ENCODE measurements around the gene AP1G2. TPM values are rescaled to one million over a fixed set of nuclear protein-coding genes. Genes with fewer than 3 reads are reported as not detected.
"Not testable (repeated sequence)": the region's sequence is repeated elsewhere in the genome, so short reads cannot be mapped to it uniquely, and the experiment has no call there.

Gene AP1G2
- total and polyA plus RNA-seq, 2 of the 4 experiments (the other 2 are of a cell fraction): 2.9 to 19.2 TPM

DNA sequence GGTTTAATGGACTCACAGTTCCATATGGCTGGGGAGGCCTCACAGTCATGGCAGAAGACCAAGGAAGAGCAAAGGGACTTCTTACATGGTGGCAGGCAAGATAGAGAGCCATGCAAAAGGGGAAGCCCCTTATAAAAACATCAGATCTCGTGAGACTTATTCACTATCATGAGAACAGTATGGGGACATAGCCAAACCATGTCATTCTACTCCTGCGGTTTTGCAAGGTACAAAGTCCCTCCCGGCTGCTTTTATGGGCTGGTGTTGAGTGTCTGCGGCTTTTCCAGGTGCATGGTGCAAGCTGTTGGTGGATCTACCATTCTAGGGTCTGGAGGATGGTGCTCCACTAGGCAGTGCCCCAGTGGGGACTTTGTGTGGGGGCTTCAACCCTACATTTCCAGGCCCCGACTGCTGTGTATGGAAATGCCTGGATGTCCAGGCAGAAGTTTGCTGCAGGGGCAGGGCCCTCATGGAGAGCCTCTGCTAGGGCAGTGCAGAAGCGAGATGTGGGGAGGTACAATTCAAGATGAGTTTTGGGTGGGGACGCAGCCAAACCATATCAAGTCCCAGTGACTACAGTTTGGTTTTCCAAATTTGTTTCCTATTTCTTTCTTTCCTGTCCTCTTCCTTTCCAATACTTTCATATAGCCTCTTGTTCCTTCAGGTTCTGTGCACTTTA lies 42.0 kb upstream of the AP1G2 start:
- no CpG with 5 or more reads among the region's 7 CpGs for WGBS, 2 experiments (ENCODE audit: extremely low coverage in 2 of 2, insufficient read length in 1 of 2)
- H4K8ac ChIP-seq (ENCODE audit: low read depth in 2 of 2, low read length in 2 of 2); H3K27ac ChIP-seq (ENCODE audit: insufficient read depth, low read length); ATAC-seq (ENCODE audit: low read depth); H2AFZ ChIP-seq (replicated peaks; ENCODE audit: low read length, poor library complexity); in situ Hi-C loops (cut with MboI; ENCODE audit: low sequenced_read_pairs); H3K23ac ChIP-seq (ENCODE audit: low read depth, low read length); H2BK120ac ChIP-seq (ENCODE audit: low read depth, low read length); H3K79me1 ChIP-seq (ENCODE audit: low read depth in 1 of 2, low read length in 2 of 2); H3K14ac ChIP-seq (replicated peaks; ENCODE audit: low read depth, low read length); POLR2A ChIA-PET (ENCODE audit: unreplicated experiment); H3K9me1 ChIP-seq (ENCODE audit: insufficient read depth, low read length); H4K20me1 ChIP-seq (ENCODE audit: insufficient read depth, low read length); DNase-seq; H2AK5ac ChIP-seq (ENCODE audit: low read depth, low read length); H3K27me3 ChIP-seq (ENCODE audit: control insufficient read depth, insufficient read depth, low read length); H3K18ac ChIP-seq (ENCODE audit: low read depth, low read length); H2BK20ac ChIP-seq (ENCODE audit: low read depth, low read length); H2BK5ac ChIP-seq (ENCODE audit: low read depth, low read length, poor library complexity, severe bottlenecking); H3K4me3 ChIP-seq (ENCODE audit: insufficient read depth, low read depth, low read length); H3K9me3 ChIP-seq (ENCODE audit: control insufficient read depth, insufficient read depth, low read length); BruUV-seq (replicated peaks); H3K4me2 ChIP-seq (ENCODE audit: low read depth, low read length); H3K56ac ChIP-seq (ENCODE audit: extremely low read depth, insufficient read depth, low read length); H4K91ac ChIP-seq (ENCODE audit: insufficient read depth, low read depth, low read length); H2BK15ac ChIP-seq (ENCODE audit: low read depth, low read length); H4K5ac ChIP-seq (ENCODE audit: low read depth, low read length); H3K36me3 ChIP-seq (ENCODE audit: control insufficient read depth, insufficient read depth, low read length); dilution Hi-C loops (cut with HindIII; ENCODE audit: low sequenced_read_pairs, unreplicated experiment); CTCF ChIA-PET; H3K9ac ChIP-seq (ENCODE audit: low read depth, low read length); H3K4me1 ChIP-seq (ENCODE audit: control insufficient read depth, insufficient read depth, low read length); H3K4ac ChIP-seq (ENCODE audit: low read depth, low read length); intact Hi-C loops (cut with micrococcal nuclease); H2AK9ac ChIP-seq (replicated peaks; ENCODE audit: low read depth, low read length, poor library complexity): not testable (repeated sequence)

Measured in IMR-90 (cell line).